CD4-positive, alpha-beta T cell treated with Interleukin-4 for 1 hour (primary cell): Measurements from ENCODE around the gene CERK.
"Not testable (repeated sequence)": the region's sequence is repeated elsewhere in the genome, so short reads cannot be mapped to it uniquely, and the experiment has no call there.

Experiments
- DNase-seq, 2 donors: peaks; one replicate each; pipeline ENCODE4 v3.0.0-alpha.2; 2020 to 2022

Gene CERK

GRCh38 chr22:46737976-46738646 is at the start of gene CERK:
TSS of gene CERK (minus strand) at chr22:46738252. CDS start at chr22:46738148, 104 bp downstream.
- peak; percentile 69 to 73 for DNase-seq

GRCh38 chr22:46783721-46784120 is 45.7 kb upstream of the CERK start:
- DNase-seq, result no peak

GRCh38 chr22:46782200-46782599 is 44.1 kb upstream of the CERK start:
- DNase-seq, result not testable (repeated sequence)

GRCh38 chr22:46781291-46781690 is 43.2 kb upstream of the CERK start:
- no peak for DNase-seq

GRCh38 chr22:46780453-46780852 is 42.4 kb upstream of the CERK start:
- DNase-seq, result no peak

- no peak for DNase-seq
These were observed 41.6 kb upstream of the CERK start for GRCh38 chr22:46779651-46780050.

- no peak for DNase-seq
These were observed 41.0 kb upstream of the CERK start for GRCh38 chr22:46779023-46779422.

GRCh38 chr22:46777609-46777970 is 39.5 kb upstream of the CERK start:
- peak in 1 of 2 donors; percentile 62 for DNase-seq

GRCh38 chr22:46776876-46777608 is 39.0 kb upstream of the CERK start:
- DNase-seq, result no peak

- DNase-seq, result no peak
These were observed 38.1 kb upstream of the CERK start for GRCh38 chr22:46775850-46776826.

- DNase-seq, result no peak
These were observed 37.2 kb upstream of the CERK start for GRCh38 chr22:46774980-46775849.

GRCh38 chr22:46774253-46774979 is 36.4 kb upstream of the CERK start:
- DNase-seq, result peak; percentile 46 to 71

- no peak for DNase-seq
These were observed 35.0 kb upstream of the CERK start for GRCh38 chr22:46773076-46773475.

GRCh38 chr22:46770726-46771125 is 32.7 kb upstream of the CERK start:
- peak; percentile 27 to 47 for DNase-seq

GRCh38 chr22:46770151-46770641 is 32.1 kb upstream of the CERK start:
- DNase-seq, result no peak

- no peak for DNase-seq
These were observed 31.7 kb upstream of the CERK start for GRCh38 chr22:46769706-46770105.

- DNase-seq, result peak in 1 of 2 donors; percentile 37
These were observed 31.2 kb upstream of the CERK start for GRCh38 chr22:46769191-46769675.

GRCh38 chr22:46767249-46767985 is 29.4 kb upstream of the CERK start:
- no peak for DNase-seq

GRCh38 chr22:46766611-46767010 is 28.6 kb upstream of the CERK start:
- DNase-seq, result no peak

- DNase-seq, result no peak
These were observed 26.9 kb upstream of the CERK start for GRCh38 chr22:46764779-46765485.
